Upper lobe of left lung (tissue), 4 donors: ENCODE measurements around the gene SNX24.

Experiments
- CTCF ChIP-seq, 6 experiments: fragments of 450-650 bp in 4 of 6; fragments of 200-600 bp in 2 of 6; sonication (generic) in 2 of 6; IDR thresholded peaks; one replicate each; pipeline ENCODE4 v1.5.1; 2016 to 2019; ENCODE audit warnings: antibody characterized with exemption in 6 of 6
- POLR2A ChIP-seq, 4 donors: fragments of 450-650 bp; IDR thresholded peaks; one replicate each; pipeline ENCODE4 v1.5.1; 2016 to 2017; ENCODE audit warnings: antibody characterized with exemption in 4 of 4, mild to moderate bottlenecking in 2 of 4

DNA sequence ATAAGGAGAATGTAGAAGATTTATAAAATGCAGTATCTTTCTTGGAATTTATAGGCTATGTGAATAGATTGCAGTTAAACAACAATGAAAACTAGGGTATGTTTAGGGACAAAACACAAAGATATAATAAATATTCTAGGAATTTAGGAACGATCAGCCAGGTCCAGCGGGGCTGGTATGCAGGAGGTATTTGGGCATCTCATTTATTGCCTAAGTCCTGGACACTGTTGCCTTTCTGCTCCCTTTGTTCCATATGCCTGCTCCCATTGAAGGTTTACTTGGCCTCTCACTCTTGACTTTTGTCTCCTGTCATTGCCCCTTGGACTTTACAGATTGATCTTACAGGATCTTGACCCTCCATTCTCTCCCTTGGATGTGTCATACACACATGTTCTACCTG is 55.9 kb downstream of the SNX24 start:
- TF ChIP-seq POLR2A (IDR thresholded peaks at IDR 0.05) (no peak), CTCF (IDR thresholded peaks at IDR 0.05) (no peak)
